HG03520 (cell line): ENCODE measurements around the gene EPO.

Experiments
- ATAC-seq: cut with Tn5 transposase; IDR thresholded peaks from one replicate; pipeline ENCODE4 v1.9.1; 2021; ENCODE audit warnings: mild to moderate bottlenecking, moderate library complexity; ENCODE audit not compliant: unreplicated experiment

The EPO gene

DNA sequence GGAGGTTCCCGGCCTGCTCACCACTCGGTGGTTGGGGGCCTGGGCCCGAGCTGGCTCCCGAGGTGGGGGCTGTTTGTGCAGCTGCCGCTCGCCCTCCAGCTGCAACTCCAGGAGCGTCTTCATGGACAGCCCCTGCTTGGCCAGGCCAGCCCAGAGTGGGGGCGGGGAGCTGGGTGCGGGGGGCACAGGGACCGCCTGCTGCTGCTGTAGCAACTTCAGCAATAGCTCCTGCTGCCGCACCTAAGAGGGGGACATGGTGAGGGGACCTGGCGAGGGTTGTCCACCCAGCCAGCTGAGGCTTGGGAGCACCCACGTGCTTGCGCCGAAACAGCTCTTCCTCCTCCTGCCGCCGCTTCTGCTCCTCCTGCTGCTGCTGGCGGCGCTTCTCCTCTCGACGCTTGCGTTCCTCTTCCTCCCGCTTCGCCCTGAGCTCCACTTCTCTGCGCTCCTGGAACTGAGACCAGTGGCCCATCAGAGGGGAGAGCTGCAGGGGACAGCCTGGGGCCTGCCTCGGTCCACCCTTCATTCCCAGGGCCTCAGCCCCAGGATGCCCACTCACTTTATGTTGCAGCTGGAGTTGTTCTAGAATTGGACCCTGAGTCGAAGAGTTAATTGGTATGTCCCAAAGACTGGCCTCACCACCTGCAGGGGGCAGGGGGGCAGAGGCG lies 37.1 kb upstream of the EPO start:
- no peak for ATAC-seq

DNA sequence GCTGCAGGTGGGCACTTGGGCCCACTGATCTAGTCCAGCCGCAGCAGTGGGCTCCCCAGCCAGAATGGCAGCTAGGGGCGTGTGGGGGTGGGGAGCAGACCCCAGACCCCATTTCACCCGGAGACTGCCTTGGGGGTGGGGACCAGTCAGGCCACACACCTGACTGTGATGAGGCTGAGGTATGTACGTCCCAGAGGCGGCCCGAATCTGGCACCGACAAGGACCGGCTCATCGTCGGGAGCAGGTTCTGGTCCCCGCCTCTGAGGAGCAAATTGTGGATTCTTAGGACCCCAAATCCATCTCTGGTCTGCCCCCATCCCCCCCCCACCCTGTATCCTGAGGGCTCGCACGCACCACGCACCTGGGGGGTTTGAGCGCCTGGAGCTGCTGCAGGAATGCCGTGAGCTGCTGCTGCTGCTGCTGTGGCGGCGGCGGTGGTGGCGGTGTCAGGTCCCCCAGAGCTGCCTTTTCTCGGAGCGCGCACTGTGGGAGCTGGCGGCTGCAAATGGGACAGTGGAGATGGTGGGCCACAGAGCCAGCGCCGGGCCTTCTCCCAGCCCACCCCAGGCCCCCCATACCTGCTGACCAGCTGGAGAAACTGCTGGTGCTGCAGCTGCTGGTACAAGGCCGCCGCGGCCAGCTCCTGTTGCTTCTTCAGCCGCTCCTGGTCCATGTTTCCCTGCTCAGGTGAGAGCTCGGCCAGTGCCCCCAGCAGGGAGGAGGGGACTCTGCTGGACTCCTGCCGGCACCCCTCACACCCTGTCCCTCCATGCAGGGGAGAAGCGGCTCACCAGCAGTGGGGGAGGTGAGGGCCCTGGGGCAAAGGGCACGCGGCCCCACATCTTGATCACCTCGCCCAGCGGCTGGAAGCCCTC lies 36.4 kb upstream of the EPO start:
- ATAC-seq = no peak

DNA sequence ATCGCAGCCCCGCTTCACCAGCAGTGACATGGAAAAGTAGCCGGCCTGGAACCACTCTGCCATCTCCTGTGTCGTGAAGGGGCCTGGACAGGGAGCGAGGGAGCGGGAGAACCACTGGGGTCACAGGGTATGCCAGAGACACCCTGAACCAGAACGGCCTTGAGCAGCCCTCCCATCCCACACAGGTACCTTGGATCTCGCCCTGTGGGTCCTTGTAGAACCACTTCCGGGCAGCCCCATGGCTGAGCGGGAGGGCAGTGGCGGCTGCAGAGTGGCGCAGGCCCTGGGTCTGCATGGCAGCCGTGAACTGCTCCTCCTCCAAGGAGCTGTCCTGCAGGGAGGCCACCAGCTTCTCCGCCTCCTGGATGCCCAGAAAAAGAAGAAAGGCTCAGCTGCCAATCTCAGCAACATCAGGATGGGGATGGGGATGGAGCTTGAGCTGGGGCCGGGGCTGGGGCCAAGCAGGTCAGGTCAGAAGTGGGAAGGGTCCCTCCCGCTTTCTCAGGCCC lies 35.7 kb upstream of the EPO start:
- ATAC-seq = no peak

DNA sequence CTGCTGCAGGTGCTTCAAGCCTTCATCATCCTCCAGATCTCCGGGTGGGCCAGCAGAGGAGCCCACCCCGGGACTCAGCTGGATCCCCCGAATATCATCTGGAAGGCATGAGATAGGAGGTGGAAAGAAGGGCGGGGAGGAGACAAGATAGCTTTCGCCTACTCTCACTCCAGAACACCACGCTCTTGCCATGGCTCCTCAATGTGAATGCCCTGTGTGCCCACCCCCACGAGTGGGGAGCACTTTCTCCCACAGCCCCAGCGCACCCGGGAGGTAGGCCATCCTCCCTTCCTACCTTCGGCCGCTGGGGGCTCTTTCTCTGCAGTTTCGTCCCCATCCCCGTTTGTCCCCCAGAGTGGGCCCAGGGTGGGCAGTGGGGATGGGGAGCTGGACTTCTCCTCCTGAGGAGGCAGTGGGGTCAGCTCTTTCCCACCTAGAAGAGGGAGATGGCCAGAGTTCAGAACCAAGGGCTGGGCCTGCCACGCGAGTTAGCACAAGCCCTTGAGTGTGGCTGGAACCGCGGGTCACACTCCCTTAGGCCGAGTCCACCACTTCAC lies 35.1 kb upstream of the EPO start:
- ATAC-seq = no peak

DNA sequence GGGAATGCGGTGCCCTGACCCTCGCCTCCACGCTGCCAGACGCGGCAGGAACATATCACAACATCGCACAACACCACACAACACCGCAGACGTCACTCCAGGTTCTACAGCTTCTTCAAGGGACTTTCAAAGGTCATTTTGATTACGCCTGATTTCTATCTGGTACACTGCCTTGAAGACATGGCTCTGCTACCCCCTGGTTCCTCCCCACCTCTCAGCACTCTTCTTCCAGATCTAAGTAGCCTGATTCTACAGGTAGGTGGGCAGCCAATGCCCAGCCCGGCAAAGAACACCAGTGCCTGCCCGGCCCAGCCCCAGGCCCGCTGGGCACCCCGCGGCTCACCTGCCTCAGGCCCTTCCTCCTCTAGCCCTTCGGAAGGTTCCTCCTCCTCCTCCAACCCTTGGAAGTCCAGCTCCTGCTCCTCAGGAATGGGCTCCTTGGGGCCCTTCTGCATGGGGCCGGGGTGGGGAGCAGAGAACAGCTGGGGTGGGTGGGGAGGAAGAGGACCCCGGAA lies 34.6 kb upstream of the EPO start:
- ATAC-seq = no peak

DNA sequence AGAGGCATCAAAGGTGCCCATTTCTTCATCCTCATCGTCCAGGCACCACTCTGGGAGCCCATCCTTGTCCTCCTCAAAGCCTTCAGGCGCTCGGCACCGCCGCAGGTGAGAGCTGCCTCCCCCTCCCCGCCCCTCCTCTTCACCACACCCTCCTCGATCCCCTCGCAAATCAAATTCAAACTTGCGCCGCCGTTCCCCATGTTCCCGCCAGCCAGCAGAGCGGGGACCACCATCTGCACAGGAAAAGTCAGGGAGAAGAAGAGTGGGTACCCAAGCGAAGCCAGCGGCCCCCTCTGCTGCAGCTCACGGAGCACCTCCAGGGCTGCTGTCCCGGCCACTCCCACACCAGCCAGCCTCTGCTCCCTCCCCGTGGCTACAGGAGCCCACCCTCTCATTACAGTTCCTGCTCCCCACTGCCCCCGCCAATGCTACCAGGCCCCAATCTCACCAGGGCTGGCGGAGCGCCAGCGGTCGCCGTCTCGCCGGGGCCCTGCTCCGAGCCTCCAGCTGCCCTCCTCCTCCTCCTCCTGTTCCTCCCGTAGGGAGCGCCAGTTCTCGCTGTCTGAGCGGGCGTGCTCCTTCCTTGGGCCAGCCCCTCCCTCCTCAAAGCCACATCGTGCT lies 34.0 kb upstream of the EPO start:
- ATAC-seq = no peak

DNA sequence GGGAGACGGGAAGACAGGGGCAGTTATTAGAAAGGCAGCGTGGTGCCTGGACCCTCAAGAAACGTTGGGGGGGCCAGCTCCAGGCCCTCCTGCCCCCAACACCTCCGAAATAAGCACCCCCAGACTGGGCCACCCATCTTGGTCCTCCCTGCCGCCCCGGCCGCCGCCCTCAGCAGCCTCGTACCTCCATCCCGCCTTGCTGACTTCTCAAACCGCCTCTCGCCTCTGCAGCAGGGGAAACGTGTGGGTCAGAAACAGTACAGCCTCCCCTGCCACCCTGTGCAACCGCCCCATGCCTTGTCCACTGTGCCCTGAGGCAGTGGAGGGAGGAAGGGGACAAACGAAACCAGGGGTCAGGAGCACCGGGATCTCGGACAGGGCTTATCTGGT lies 33.5 kb upstream of the EPO start:
- ATAC-seq = no peak

DNA sequence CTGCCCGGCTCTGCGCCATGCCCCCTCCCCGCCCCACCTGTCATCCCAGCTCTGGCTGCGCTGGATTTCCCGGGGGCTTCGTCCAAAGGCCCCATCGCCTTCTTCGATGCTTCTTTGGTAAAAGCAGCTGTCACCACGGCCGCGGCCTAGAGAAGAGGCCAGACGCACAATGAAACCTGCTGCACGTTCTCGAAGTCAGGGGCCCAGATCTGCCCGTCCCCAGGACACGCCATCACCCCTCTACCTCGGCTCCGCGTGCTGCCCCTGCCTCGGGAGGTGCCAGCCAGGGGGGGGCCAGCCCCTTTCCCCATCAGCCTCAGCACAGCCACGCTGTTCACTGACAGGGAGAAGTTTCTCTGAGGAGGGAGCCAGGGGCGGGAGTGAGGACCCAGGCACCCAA lies 33.0 kb upstream of the EPO start:
- no peak for ATAC-seq

DNA sequence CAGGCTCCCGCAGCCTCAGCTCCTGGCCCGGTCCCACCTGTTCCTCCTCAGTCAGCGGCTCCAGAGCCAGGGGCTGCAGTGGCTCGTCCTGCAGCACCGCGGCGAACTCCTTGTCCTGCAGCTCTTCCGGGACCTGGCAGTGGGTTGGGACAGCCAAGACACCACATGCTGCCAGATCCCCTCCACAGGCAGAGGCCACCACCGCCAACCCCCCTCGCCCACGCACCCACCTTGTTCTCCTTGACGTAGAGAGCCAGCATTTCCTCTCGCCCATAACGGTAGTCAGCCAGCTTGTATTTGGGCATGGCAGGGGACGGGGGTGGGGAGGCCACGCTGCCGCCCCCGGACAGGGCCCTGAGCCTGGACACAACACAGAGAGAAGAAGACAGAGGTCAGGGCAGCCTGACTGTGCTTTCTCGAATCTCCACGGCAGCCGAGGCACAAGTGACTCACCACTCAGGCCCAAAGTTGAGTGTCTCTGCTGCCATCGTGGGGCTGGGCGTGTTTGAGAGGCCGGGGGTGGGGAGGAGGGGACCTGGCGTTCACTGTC lies 32.4 kb upstream of the EPO start:
- no peak for ATAC-seq

DNA sequence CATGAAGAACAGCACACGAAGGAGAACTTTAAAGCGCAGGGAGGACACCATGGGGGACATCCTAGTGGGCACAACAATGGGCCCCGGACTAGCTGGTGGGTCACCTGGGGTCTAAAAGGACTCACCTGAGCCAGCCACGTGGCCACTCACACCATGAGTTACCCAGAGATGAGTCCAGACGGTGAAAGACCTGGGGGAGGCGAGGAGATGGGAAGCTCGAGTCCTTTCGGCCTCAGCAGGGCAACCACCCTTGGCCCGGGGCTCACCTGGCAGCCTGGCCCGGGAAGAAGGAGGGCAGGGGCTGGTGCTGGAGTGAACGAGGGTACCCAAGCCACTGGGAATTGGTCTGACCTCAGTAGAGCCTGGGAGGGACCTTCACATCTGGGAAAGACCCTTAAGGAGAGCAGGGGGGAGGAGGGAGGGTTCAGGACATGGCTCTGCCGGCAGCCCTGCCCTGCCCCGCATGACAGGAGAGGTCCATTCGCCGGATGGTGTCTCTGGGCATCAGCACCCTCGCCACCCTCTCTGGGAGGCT lies 31.9 kb upstream of the EPO start:
- no peak for ATAC-seq

DNA sequence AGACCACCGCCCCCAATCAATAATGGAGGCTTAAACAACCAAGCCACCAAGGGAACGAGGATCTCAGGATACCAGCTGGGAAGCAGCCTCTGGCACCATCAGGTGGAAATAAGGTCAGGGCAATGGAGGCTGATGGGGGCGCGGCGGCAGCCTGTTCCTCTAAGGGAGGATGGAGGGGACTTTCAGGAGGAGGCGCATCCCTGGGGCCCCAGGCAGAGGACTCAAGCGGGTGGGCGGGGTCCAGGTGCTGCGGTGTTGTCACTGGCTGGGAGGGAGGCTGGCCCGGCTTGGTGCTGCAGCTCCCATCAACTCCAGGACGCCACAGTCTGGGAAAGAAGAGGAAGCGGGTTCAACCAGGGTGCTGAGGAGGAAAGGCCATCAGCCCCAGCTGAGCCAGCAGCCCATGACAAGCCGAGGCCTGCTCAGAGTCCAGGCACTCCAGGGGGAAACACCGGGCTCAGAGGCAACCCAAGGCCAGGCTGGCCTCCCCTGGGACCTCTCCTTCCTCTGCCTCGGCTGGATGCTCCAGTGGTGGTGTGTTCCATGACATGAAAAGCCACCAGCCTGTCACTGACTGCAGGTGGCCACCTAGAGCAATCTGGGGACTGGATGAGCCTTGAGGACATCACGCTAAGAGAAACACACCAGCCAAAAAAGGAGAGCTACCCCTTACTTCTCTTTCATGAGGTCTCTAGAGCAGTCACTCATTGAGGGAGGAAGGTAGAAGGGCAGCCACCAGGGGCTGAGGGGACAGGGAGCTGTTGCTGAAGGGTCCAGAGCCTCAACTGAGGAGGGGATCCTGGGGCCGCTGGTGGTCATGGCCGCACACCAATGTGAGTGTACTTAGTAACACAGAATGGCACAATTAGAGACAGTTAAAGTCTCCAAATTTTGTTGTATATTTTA lies 30.8 kb upstream of the EPO start:
- ATAC-seq = no peak

DNA sequence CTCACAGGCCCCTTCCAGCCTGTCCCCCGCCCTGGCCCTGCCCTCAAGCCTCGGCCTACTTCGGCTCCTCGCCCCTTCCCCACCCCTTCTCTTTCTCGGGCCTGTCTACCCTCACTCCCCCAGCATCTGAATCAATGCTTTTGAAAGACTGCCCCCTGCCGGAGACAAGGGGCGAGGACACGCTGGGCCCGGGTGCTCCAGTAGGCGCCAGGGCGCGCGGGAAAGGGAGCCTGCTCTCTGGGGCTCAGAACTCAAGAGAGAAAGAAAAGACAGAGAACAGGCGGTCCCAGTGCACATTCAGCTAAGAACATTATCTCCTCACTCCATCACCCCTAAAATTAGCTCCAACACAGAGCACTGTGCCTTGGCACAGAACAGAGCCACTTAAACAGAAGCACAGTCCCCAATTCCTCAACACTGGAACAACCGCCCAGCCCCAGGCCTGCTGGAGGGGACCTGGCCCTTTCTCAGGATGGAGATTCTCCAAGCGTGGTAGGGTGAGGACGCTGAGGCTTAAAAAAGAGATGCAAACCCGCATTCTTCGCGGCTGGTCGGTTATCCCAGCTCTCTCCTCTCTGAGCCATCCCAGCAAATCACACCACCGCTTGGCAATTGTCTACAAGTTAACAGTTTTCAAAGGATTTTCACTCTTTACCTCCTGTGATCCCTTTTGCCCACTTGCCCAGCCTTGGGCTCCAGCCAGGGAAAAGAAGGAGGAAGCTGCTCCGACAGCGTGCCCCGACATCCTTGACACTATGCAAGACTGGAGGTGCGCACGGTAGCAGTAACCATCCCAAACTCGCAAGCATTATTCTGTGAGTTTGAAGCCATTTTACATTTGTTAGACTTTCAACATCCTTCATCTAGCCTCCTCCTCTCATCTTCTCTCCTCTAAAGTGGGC lies 28.3 kb upstream of the EPO start:
- ATAC-seq = peak; percentile 41

DNA sequence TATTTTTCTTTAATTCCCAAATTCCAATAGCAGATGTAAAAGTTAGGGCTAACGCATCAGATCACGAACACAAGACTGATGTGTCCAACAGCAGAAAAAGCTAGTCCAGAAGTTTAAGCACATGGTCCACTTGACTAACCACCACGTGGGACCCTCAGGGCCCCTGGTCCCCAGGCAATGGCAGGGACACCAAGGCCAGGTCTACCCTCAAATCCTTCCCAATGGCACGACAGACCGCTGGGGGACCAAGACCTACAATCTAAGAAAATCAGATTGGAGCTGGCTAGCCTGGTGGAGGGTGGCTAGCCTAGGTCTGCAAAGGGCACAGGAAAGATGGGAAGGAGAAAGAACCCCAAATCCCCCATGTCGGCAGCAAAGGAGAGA lies 27.7 kb upstream of the EPO start:
- ATAC-seq = no peak

DNA sequence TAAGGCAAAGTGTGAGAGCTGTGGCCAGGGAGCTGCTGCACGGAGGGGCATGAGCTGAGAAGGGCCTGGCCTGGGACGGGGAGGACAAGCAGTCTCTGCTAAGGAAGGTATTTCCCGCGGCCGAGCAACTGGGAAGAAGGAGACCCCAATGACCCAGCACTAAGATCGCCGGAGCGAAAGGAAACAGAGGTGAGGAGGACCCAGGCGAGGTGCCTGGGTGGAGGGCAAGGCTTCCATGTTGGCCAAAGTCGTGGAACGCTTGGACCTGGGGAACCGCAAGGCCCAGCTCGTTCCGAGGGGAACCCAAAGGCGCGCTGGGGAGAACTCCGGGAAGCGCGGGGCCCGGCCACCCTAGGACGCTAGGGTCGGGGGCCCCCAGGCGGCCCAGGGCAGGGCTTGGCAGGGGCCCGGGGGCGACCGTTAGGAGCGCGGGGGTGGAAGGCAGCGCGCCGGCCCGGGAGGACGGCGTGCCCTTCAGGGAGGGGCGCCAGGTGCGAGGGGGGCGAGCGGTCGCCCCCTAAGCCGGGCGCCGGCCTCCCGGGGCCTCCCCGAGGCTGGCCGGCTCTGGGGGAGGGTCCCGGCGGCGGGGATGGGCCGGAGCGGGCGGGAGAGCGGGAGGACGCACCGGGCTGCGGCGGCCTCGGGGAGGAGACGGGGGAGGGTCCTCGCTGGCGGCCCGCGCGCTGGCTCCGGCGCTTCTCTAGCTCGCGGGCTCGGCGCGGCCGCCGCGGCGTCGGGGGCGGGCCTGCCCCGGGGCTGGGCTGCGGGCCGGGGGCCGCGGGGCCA lies 26.8 kb upstream of the EPO start:
- ATAC-seq = peak; percentile 34

DNA sequence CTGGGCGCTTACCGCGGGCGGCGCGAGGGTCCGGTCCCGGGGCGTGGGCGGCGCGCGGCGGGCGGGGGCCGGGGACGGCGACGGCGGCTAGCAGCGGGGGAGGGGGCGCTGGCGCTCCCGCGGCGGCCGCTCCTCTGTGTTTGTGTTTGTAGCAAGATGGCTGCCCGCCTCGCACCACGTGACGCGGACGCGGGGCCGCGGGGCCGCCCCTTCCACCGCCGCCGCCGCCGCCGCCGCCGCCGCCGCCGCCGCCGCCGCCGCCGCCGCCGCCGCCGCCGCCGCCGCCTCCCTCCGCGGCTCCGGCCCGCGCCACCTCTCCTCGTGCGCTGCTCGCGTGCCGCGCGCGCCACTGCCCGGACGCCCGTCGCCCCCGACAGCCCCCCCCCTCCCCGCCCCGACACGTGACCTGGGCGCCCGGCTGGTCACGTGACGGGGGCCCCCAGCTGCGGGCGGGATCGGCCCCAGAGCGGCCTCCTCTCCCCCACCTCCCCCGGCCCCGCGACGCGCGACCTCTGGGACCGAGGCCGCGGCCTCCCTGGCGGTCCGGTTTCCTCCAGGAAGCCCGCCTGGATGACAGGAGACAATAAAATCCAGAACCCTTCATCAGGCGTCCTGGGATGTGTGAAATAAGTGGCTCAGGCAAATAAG lies 26.0 kb upstream of the EPO start, which contains the start of gene GIGYF1:
TSS of gene GIGYF1 (minus strand) at position 153 of the 648 bp plus-strand sequence. CDS start 6,012 bp downstream, outside the sequence.
- ATAC-seq = peak; percentile 39

DNA sequence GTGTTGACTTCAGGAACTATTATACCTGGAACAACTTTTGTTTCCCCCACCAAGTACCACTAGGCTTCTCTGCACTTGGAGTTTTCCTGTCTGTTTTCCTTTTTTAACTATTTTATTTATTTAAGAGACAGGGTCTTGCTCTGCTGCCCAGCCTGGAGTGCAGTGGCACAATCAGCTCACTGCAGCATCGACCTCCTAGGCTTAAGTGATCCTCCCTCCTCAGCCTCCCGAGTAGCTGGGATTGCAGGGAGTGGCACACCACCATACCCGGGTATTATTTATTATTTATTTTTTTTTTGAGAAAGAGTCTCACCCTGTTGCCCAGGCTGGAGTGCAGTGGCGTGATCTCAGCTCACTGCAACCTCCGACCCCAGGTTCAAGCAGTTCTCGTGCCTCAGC lies 24.1 kb upstream of the EPO start:
- ATAC-seq = no peak

DNA sequence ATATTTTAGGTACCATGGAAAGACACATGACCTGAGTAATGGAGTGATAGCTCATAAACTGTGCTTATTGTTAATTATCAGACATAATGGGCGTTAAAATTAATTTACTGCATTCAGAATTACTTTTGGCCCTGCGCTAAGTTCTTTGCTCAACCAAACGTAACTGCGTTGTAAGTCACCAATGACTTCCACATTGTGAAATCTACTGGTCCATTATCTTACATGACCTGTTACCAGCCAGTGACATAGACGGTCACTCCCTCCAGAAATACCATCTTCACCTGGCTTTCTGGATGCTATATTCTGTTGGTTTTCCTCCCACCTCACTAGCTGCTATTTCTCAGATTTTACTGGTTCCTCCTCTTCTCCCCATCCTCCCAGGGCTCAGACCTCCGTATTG lies 21.2 kb upstream of the EPO start:
- ATAC-seq = no peak
